IMR-90 (cell line): ENCODE data around the gene NOS3. TPM values are rescaled to one million over a fixed set of nuclear protein-coding genes. Genes with fewer than 3 reads are reported as not detected.

Experiments
- ATAC-seq: fragments of 200-7000 bp; cut with Tn5 transposase; 2 replicates; pipeline ENCODE4 v1.9.1; 2020; ENCODE audit warnings: low read depth, mild to moderate bottlenecking, moderate library complexity
- BruUV-seq: library from RNA; stranded (reverse); fragments of 400-500 nt; replicated peaks from 2 replicates; lab custom pipeline; 2021; lab: Mats Ljungman, UMichigan
- CTCF ChIA-PET: fragments of 300-600 bp; formaldehyde crosslinking; extraction: SDS; loops from one replicate; lab custom pipeline; 2021; ENCODE audit warnings: antibody characterized with exemption; lab: Yijun Ruan, JAX
- POLR2A ChIA-PET: fragments of 300-600 bp; sonication (Branson Sonifier 250); formaldehyde crosslinking; loops from one replicate; lab custom pipeline; 2022; ENCODE audit warnings: antibody characterized with exemption; ENCODE audit not compliant: unreplicated experiment; lab: Charles Lee
- DNase-seq: peaks from one replicate; pipeline ENCODE4 v3.0.0; 2013
- H2AFZ ChIP-seq: replicated peaks from 2 replicates; pipeline ENCODE3; 2013; ENCODE audit warnings: low read length, mild to moderate bottlenecking; ENCODE audit not compliant: poor library complexity
- H2AK5ac ChIP-seq: 2 replicates; pipeline ENCODE4 v1.6.1; 2013; ENCODE audit warnings: low read depth, low read length, inconsistent platforms
- H2AK9ac ChIP-seq: replicated peaks from 2 replicates; pipeline ENCODE3; 2013; ENCODE audit warnings: mild to moderate bottlenecking, low read depth, low read length, moderate library complexity; ENCODE audit not compliant: poor library complexity
- H2BK120ac ChIP-seq: 2 replicates; pipeline ENCODE4 v1.6.1; 2013; ENCODE audit warnings: low read depth, low read length, inconsistent platforms
- H2BK15ac ChIP-seq: 3 replicates; pipeline ENCODE4 v1.6.1; 2013; ENCODE audit warnings: low read depth, low read length, inconsistent platforms
- H2BK20ac ChIP-seq: 2 replicates; pipeline ENCODE4 v1.6.1; 2013; ENCODE audit warnings: low read depth, mild to moderate bottlenecking, inconsistent platforms, low read length, moderate library complexity
- H2BK5ac ChIP-seq: 2 replicates; pipeline ENCODE4 v1.6.1; 2013; ENCODE audit warnings: mild to moderate bottlenecking, low read depth, low read length, inconsistent platforms; ENCODE audit not compliant: poor library complexity, severe bottlenecking
- H3K14ac ChIP-seq: replicated peaks from 2 replicates; pipeline ENCODE4 v1.6.1; 2013; ENCODE audit warnings: low read depth, low read length, inconsistent platforms
- H3K18ac ChIP-seq: 2 replicates; pipeline ENCODE4 v1.6.1; 2013; ENCODE audit warnings: low read depth, low read length, control low read depth
- H3K23ac ChIP-seq: 2 replicates; pipeline ENCODE4 v1.6.1; 2013; ENCODE audit warnings: low read depth, low read length, inconsistent platforms
- H3K27ac ChIP-seq: 2 replicates; pipeline ENCODE4 v1.5.1; 2013; ENCODE audit warnings: mild to moderate bottlenecking, control low read depth, low read length; ENCODE audit not compliant: insufficient read depth
- H3K27me3 ChIP-seq: 2 replicates; pipeline ENCODE4 v1.6.1; 2013; ENCODE audit warnings: low read length; ENCODE audit not compliant: control insufficient read depth, insufficient read depth
- H3K36me3 ChIP-seq: 2 replicates; pipeline ENCODE4 v1.6.1; 2013; ENCODE audit warnings: low read length, mixed read lengths; ENCODE audit not compliant: control insufficient read depth, insufficient read depth
- H3K4ac ChIP-seq: 2 replicates; pipeline ENCODE4 v1.6.1; 2013; ENCODE audit warnings: low read depth, low read length, inconsistent platforms
- H3K4me1 ChIP-seq: 2 replicates; pipeline ENCODE4 v1.6.1; 2013; ENCODE audit warnings: low read length, mixed read lengths; ENCODE audit not compliant: control insufficient read depth, insufficient read depth
- H3K4me2 ChIP-seq: 2 replicates; pipeline ENCODE4 v1.6.1; 2013; ENCODE audit warnings: low read depth, mild to moderate bottlenecking, control low read depth, low read length, moderate library complexity
- H3K4me3 ChIP-seq: 2 replicates; pipeline ENCODE4 v1.5.1; 2013; ENCODE audit warnings: low read depth, mild to moderate bottlenecking, control low read depth, low read length, moderate library complexity; ENCODE audit not compliant: insufficient read depth
- H3K56ac ChIP-seq: 2 replicates; pipeline ENCODE4 v1.6.1; 2013; ENCODE audit warnings: low read length, inconsistent platforms; ENCODE audit not compliant: insufficient read depth; ENCODE audit errors: extremely low read depth
- H3K79me1 ChIP-seq, 2 experiments: 2 replicates each; pipeline ENCODE4 v1.6.1; 2013; ENCODE audit warnings: low read length in 2 of 2, inconsistent platforms in 1 of 2, low read depth in 1 of 2
- H3K9ac ChIP-seq: 2 replicates; pipeline ENCODE4 v1.6.1; 2013; ENCODE audit warnings: low read depth, low read length, control low read depth
- H3K9me1 ChIP-seq: 2 replicates; pipeline ENCODE4 v1.6.1; 2013; ENCODE audit warnings: low read length, inconsistent platforms; ENCODE audit not compliant: insufficient read depth
- H3K9me3 ChIP-seq: 2 replicates; pipeline ENCODE4 v1.6.1; 2013; ENCODE audit warnings: low read length; ENCODE audit not compliant: control insufficient read depth, insufficient read depth
- H4K20me1 ChIP-seq: 2 replicates; pipeline ENCODE4 v1.6.1; 2013; ENCODE audit warnings: low read length, inconsistent platforms; ENCODE audit not compliant: insufficient read depth
- H4K5ac ChIP-seq: 2 replicates; pipeline ENCODE4 v1.6.1; 2013; ENCODE audit warnings: mild to moderate bottlenecking, low read depth, low read length, control low read depth
- H4K8ac ChIP-seq, 2 experiments: 2 replicates each; pipeline ENCODE4 v1.6.1; 2013; ENCODE audit warnings: low read depth in 2 of 2, low read length in 2 of 2, control low read depth in 1 of 2, inconsistent platforms in 1 of 2
- H4K91ac ChIP-seq: 2 replicates; pipeline ENCODE4 v1.6.1; 2013; ENCODE audit warnings: low read depth, low read length, inconsistent platforms; ENCODE audit not compliant: insufficient read depth
- CEBPB ChIP-seq: IDR thresholded peaks from 2 replicates; pipeline ENCODE4 v1.6.1; 2012; ENCODE audit warnings: low read depth, low read length, improper control_type of control experiment
- CHD1 ChIP-seq: IDR thresholded peaks from 2 replicates; pipeline ENCODE4 v1.6.1; 2012; ENCODE audit warnings: low read depth, low read length, improper control_type of control experiment
- CTCF ChIP-seq: conservative IDR thresholded peaks from 2 replicates; pipeline ENCODE4 v1.5.1; 2012; ENCODE audit warnings: mild to moderate bottlenecking, low read depth, low read length, improper control_type of control experiment
- MXI1 ChIP-seq: IDR thresholded peaks from 2 replicates; pipeline ENCODE4 v1.6.1; 2012; ENCODE audit warnings: low read depth, mild to moderate bottlenecking, low read length, moderate library complexity, borderline replicate concordance
- NFE2L2 ChIP-seq: fragments of 150-350 bp; IDR thresholded peaks from 2 replicates; pipeline ENCODE4 v1.6.1; 2016; ENCODE audit warnings: low read depth, mild to moderate bottlenecking, low read length
- RFX5 ChIP-seq: IDR thresholded peaks from 2 replicates; pipeline ENCODE4 v1.8.0; 2012; ENCODE audit warnings: low read depth, mild to moderate bottlenecking, low read length, moderate library complexity
- WGBS, 2 experiments: methylation state at CpG; one replicate each; pipeline versions ENCODE4 v1.1.5 to v1.1.7; 2013; ENCODE audit warnings: missing lambda C conversion rate in 2 of 2; ENCODE audit not compliant: insufficient read length in 1 of 2; ENCODE audit errors: extremely low coverage in 2 of 2; 5-methylcytosine and 5-hydroxymethylcytosine counted together
- dilution Hi-C: fragments of 300-500 bp; cut with HindIII; formaldehyde crosslinking; loops from one replicate; pipeline ENCODE4 v1.14.3; 2018; ENCODE audit warnings: low sequenced_read_pairs; ENCODE audit not compliant: unreplicated experiment
- in situ Hi-C: fragments of 300-500 bp; cut with MboI; formaldehyde crosslinking; loops from 3 replicates; pipeline ENCODE4 v1.14.3; 2019; ENCODE audit warnings: low sequenced_read_pairs, inconsistent platforms, mixed read lengths
- intact Hi-C: fragments of 100-400 bp; cut with micrococcal nuclease; formaldehyde crosslinking; loops from 2 replicates; pipeline ENCODE4 v1.10.0; 2022
- polyA plus RNA-seq, 3 experiments: library from polyadenylated mRNA; depleted of rRNA; stranded (reverse); fragments of >200 nt; gene quantifications; 2 replicates each; pipeline ENCODE4 v1.2.3, GENCODE V29; 2012; ENCODE audit warnings: low replicate concordance in 1 of 3
- total RNA-seq: library from RNA; depleted of rRNA; stranded (reverse); fragments of >200 nt; gene quantifications from 2 replicates; pipeline ENCODE4 v1.2.3, GENCODE V29; 2012

NOS3 gene
- total and polyA plus RNA-seq, 2 of the 4 experiments (the other 2 are of a cell fraction): 0.72 to 2.0 TPM

- WGBS, 2 experiments: no CpG with 5 or more reads among the region's 3 CpGs
- BruUV-seq: no TSS peak
- peaks cover 8% of the 10 kb centered on the region; the same call in 1 of the 2 replicates for H3K4me1 ChIP-seq
- H2BK20ac ChIP-seq: no peak overlapping the region
- no peaks in the 10 kb centered on the region for H3K9me1 ChIP-seq
- TF ChIP-seq NFE2L2: no peak
- no peak for TF ChIP-seq RFX5
- no peak for TF ChIP-seq CHD1
- TF ChIP-seq CTCF: no peak
- no peak for TF ChIP-seq CEBPB
- no peak for TF ChIP-seq MXI1
- POLR2A ChIA-PET: no interaction called here
- no peak overlapping the region for H2BK120ac ChIP-seq
- no peak overlapping the region for H4K5ac ChIP-seq
- H2AFZ ChIP-seq: no peak overlapping the region
- H3K27ac ChIP-seq: no peak overlapping the region
- no peaks in the 10 kb centered on the region for H3K79me1 ChIP-seq
- no peak overlapping the region for H4K8ac ChIP-seq
- H2BK5ac ChIP-seq: no peak overlapping the region
- no peak overlapping the region for H2BK15ac ChIP-seq
- no peak overlapping the region for H3K4me2 ChIP-seq
- H3K27me3 ChIP-seq: peaks cover 37% of the 10 kb centered on the region
- no peak overlapping the region for H3K18ac ChIP-seq
- no peak for ATAC-seq
- intact Hi-C loops: no loop called here
- DNase-seq: no peak
- no peak overlapping the region for H3K9ac ChIP-seq
- no peak overlapping the region for H3K56ac ChIP-seq
- CTCF ChIA-PET: no interaction called here
- no peak overlapping the region for H2AK5ac ChIP-seq
- H4K91ac ChIP-seq: no peak overlapping the region
- H3K4ac ChIP-seq: no peak overlapping the region
- H3K14ac ChIP-seq: no peak overlapping the region
- no peaks in the 10 kb centered on the region for H3K36me3 ChIP-seq
- H4K20me1 ChIP-seq: no peaks in the 10 kb centered on the region; the same call in 1 of the 2 replicates
- no peak overlapping the region for H2AK9ac ChIP-seq
- H3K4me3 ChIP-seq: no peak overlapping the region
- in situ Hi-C loops: loop anchor here (25.0 kb wide), 1 partner anchor 570 kb away; a partner anchor contains a TSS
- no peak overlapping the region for H3K23ac ChIP-seq
- H3K9me3 ChIP-seq: no peaks in the 10 kb centered on the region
- dilution Hi-C loops: no loop called here
These were observed 8.5 kb upstream of the NOS3 start for GRCh38 chr7:150982351-150982750.
